Activated CD8-positive, alpha-beta memory T cell treated with anti-CD3 and anti-CD28 coated beads, Interleukin-2, amount 50 U/mL, for 24 hours (primary cell): Measurements from ENCODE around the gene OTOS.

ENCODE experiments used
- DNase-seq: peaks from one replicate; pipeline ENCODE4 v3.0.0-alpha.2; 2020; ENCODE audit errors: extremely low read depth

Gene OTOS

DNA sequence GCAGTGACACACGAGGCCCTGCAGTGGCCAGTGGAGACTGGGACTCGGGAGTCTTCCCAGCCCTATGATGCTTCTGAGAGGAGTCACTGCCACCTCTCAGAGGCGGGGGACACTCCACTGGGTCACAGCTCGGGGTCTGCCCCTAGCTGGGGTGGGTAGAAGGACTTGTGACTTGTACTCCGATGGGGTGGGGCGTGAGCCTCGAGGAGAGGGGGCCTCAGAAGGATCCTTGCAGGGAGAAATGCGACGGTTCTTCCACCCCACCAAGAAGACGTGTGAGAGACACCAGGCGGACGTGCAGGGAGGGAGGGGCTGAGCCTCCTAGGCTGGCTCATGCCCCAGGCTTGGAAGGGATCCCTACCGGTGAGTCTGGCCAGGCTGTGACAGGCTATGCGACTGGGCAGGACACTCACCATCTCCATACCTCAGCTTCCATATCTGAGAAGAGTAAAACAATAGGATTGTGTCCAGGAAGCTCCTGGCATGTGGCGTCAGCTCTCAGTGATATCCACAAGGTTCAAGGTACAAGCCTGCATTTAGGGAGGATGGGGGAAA lies 11.1 kb upstream of the OTOS start:
- DNase-seq = no peak

DNA sequence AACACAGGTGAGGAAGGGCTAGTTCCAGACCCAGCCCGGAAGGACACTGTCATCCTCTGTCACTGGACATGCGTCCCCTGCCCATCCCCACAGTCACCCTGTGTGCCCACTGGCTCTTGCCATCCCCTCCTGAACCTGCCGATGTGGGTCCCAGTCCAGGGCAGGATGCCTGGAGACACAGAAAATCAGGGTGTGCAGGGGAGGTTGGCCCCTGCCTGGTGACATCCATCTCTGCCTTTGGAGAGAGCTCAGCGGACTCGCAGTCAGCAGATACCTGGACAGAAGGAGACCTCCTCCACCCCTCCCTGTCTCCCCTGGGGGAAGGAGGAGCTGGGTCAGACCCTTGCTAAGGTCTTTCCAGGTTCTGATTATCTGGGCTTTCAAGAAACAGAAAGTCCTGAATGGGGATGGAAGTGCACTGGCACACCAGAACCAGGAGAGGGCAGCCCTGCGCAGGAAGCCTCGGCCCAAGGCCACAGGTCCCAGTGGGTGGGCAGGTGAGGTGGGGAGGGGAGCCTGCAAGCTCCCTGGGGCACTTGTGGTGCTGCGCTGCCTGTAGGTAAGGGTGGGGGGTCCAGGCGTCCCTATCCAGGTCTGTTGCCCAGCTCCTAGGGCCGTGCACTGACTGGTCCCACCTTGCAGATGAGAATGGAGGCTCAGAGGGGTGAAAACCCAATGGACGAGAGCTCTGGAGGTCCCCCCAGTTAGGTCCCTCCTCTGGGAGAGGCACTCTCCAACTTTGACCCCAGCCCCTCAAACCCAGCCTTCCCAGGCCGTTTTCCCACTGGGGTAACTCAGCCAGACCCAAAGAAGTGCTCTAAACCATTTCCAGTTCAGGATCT lies 9.7 kb upstream of the OTOS start:
- DNase-seq = no peak

DNA sequence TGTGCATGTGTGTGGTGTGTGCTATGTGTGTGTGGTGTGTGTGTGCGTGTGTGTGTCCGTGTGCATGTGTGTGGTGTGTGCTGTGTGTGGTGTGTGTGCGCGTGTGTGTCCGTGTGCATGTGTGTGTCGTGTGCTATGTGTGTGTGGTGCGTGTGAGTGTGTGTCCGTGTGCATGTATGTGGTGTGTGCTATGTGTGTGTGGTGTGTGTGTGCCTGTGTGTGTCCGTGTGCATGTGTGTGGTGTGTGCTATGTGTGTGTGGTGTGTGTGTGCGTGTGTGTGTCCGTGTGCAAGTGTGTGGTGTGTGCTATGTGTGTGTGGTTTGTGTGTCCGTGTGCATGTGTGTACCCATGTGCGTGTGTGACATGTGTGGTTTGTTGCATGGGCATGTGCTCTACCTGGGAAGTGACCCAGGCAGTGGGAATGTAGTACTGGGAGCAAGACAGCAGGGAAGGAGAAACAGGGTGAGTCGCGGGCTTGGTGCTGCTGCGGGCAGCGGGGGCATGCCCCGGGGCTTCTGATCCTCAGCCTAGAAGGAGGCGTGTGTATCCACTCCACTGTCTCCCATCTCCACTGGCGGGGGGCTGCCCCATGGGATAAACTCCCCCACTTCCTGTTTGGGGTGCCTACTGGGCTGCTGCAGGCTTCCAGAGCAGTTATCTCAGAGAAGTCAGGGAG lies 7.6 kb upstream of the OTOS start:
- no peak for DNase-seq

DNA sequence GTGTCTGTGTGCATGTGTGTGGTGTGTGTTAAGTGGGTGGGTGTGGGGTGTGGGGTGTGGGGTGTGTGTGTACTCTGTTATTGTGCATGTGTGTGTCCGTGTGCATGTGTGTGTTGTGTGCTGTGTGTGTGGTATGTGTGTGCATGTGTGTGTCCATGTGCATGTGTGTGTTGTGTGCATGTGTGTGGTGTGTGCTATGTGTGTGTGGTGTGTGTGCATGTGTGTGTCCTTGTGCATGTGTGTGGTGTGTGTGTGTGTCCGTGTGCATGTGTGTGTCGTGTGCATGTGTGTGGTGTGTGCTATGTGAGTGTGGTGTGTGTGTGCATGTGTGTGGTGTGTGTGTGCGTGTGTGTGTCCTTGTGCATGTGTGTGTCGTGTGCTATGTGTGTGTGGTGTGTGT lies 6.9 kb upstream of the OTOS start:
- DNase-seq = no peak

DNA sequence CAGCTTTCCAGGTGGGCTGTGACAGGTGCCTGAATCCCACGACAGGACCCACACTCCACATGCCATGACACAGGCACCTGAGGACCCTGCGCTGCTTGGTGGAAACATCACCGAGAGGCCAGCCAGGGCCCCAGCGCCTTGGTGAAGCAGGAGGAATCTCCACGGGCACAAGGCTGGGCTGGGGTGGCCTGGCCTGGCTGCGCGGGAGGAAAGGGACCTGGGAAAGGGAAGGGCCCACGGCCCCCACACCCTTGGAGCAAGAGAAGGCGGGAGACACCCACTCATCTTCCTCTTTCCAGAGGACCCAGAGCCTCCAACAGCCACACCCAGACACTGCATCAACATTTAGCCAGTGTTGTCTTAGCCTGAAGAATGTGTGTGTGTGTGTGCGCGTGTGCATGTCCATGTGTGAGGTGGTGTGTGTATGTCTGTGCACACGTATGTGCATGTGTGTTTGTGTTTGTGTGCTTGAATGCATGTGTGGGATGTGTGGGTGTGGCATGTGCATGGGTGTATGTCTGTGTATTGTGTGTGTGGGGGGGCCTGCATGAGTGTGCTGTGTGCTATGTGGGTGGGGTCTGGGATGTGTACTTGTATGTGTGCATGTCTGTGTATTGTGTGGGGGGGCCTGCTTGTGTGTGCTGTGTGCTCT lies 6.3 kb upstream of the OTOS start:
- DNase-seq = no peak

DNA sequence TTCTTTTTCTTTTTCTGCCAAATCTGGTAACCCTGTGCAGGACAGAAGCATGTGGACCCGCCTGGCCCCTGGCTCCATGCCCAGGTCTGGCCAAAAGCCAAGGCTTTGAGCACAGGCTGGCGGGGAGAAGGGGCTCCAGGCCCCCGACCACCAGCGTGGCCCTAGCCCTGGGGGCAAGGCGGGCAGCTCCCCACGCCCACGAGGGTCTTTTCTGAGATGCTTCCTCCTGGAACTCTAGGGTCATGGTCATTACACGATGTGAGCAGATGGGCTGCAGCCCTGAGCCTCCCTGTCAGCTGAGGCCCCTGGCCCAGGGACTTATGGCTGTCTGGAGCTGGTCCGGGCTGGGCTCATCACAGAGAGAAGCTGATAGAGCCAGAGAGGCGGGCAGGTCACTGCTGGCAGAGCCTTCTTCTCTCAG lies 5.7 kb upstream of the OTOS start:
- DNase-seq = no peak

DNA sequence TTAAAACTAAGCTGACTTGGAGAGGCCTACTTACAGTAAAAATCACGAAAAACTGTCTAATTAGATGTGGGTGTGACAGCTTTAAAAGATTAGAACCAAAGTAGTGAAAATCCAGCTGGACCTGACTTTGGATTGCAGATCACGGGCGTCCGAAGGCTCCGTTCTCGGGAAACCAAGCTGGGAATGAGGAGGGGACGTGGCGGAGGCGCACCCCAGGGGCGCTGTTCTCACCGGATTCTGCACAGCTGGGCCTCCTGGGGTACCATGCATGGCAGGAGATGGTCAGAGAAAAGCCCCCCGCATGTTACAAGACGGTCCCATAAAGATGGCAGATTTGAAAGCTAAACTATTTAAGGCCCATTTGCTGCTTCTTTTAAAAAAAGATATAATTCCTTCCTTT lies 5.0 kb upstream of the OTOS start:
- DNase-seq = no peak

DNA sequence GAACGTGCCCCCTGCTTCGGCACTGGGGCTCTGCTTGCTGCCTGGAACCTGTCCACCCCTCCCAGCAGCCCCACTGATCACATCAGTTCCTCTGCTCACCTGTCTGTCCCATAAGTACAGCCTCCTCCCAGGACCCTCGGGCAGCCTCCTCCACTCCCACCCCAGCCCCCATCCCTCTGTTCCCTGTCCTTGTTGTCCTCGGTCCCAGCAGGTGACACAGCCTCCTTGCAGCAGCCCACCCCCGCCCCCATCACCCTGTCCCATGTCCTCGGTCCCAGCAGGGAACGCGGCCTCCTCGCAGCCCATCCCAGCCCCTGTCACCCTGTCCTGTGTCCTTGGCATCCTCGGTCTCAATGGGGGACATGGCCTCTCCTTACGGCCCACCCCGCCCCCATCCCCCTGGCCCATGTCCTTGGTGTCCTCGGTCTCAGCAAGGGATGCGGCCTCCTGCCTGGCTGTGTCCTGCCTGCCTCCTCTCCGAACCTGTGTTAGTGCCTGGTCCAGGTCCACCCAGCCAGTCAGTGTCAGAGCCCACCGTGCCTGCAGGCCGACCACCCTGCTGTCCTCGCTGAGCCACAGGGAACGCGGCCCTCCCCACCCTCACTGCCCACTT lies 4.3 kb upstream of the OTOS start:
- DNase-seq = no peak

DNA sequence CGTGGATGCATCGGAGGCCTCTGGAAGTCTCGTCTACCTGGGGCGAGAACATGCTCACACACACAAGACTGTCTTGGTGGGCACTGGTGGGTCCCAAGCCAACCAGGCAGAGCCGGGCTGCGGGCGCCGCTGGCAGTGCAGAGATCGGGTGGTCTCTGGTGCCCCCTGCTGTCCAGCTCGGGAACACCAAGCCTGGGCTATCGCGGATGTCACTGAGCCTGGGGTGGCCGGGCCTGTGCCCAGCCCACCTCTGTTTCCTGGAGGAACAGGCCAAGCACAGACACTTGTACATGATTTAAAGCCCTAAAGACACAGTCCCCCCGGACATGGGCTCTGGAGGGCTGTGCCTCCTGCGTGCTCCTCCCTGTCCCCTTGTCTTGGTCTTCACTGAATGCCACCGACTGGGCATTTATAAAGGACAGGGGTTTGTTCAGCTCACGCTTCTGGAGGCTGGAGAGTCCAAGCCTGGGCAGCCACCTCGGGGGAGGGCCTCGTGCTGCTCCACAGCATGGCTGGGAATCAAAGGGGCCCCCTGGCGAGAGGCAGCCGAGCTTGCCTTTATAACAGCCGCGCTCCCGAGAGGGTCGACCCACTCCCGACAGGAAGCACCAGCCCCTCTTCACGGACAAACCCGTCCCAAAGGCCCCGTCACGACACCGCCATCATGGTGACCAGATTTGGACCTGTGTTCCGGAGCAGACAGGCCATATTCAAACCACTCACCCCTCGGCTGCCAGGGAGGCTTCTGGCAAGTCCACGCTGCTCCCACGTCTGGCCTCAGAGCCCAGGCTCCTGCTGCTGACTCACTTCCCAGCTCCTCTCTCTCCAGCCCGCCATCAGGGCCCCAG lies 3.6 kb upstream of the OTOS start:
- peak; percentile 53 for DNase-seq

DNA sequence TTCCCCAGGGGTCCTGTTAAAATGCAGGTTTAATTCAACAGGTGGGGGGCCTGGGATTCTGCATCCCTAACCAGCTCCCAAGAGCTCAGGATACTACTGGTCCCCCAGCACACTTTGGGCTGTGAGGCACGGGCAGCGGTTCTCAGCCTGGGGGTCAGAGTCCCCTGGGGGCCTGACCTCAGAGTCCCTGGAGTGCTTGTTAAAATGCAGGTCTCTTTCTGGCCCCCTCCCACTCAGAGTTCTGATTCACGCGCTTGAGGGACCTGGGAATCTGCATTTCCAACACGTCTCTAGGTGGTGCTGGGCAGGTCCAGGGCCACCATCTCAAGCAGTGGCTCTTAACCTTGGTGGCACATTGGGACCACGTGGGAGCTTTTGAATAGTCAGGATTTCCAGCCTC lies 2.8 kb upstream of the OTOS start:
- DNase-seq = no peak

DNA sequence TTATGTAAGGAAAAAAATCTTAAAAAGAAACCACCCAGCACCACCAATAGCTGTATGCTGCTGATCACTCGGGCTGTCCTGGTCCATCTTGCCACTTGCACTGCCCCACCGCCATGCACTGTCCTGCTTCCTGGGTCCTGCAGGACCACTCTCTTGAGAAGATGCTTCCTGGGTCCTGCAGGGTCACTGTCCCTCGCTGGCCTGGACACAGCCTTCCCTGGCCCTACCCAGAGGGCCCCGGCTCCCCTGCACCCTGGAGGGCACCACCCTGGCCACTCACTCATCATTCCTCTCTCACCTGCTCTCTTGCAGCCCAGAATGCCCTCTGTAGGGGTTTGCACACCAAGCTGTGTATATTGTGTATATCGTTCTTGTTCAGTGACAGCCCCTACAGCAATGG lies 2.4 kb upstream of the OTOS start:
- DNase-seq = no peak

DNA sequence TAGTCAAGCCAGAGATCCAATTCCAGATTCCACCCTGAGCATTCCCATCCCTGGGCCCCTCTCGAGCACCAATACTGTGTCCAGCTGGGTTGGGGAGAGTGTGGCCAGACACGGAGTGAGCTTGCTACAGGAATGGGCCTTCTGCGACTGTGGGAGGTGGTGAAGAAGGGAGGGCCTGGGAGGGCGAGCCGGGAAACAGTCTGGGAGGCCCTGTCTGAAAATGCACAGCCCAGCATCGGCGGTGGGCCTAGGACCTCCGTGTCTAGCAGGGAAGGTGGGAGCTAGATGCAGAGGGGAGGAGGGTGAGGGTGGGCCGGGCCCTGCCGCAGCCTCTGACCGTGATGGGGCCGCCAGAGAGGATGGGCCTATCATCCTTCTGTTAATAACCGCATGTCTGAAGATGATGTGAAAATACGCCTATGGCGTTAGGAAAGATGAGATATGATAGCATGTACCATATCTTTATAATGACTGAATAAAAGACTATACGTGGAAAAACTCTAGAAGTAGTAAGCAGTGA lies 1.9 kb upstream of the OTOS start:
- DNase-seq = no peak

DNA sequence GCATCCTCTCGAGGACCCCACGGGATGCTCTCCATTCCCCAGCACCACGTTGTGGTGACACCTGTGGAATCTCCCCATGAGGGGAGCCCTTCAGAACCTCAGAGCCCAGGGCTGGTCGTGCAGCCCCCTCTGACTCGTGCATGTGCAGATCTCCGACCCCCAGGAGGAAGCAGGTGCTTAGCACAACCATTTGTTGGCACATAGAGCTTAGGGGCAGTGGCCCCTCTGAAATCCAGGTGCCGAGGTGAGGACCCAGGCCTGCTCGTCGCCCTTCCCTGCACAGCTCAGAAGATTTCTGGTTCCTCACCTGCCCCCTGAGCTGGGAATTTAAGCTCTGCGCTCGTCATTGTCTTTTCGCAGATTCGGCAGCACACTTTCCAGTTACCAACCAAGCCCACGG lies 1.3 kb upstream of the OTOS start:
- no peak for DNase-seq

DNA sequence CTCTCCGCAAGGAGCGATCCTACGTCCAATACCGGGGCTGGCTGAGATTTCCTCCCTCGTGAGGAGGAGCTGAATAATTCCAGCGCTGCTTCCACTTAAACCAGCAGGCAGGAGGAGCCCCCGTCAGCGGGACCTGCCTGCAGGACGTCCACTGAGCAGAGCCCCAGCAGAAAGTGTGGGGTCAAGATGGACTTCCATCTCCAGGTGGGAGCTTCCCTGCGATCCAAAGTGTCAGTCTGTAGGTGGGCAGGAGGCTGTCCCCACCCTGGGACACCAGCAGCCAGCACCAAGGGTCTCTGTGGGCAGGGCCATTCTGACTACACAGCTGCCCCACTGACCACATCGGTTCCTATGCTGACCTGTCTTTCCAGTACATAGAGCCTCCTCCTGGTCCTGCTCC lies 462 bp upstream of the OTOS start:
- DNase-seq = no peak

DNA sequence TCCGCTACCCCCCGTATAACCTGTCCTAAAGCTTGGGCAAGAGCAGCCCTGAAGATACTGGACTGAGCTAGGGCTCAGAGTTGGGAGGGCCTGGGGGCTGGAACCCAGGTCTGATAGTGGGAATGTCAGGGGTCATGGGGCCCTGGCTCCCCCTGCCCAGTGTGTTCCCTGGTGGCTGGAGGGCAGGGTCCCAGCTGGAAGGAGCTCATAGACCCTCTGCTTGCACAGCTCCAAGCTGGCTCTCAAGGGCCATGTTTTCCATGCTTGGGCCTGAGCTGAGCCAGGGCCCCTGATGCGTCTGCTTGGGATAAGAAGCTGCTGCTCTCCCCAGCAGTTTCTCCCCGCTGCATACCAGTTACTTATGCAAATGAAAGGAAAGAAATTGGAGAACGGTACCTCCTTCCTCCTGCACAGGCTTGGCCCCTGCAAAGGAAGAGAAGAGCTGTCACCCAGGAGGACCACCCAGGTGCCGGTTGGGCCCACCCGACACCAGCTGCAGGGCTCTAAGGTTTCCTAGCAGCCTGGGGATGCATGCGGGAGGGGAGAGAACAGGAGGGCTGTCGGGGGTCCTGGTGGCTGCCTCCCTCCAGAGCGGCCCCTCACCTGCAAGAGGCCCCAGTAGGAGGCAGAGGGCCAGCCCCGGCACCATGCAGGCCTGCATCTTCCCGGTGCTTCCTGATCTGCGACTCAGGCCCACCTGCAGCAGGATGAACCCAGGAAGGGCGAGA lies 628 bp downstream of the OTOS start:
- no peak for DNase-seq

DNA sequence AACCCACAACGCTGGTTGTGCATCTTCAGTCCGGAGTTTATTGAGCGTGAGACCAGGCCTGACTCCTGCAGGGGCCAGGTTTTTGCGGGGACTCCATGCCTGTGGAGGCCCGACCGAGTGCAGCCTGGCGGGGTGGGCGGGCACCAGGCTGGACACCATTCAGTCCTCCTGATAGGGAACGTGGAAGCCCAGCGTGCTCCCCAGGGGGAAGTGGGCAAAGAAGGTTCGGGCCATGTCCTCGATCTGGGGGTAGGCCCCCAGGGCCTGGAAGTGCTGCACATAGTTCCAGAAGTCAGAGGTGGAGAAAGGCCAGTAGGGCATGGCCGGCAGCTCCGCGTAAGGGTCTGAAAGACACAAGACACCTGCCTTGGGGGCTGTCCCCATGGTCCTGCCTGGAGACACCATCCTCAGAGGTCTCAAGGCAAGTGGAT lies 1.4 kb downstream of the OTOS start:
- no peak for DNase-seq

DNA sequence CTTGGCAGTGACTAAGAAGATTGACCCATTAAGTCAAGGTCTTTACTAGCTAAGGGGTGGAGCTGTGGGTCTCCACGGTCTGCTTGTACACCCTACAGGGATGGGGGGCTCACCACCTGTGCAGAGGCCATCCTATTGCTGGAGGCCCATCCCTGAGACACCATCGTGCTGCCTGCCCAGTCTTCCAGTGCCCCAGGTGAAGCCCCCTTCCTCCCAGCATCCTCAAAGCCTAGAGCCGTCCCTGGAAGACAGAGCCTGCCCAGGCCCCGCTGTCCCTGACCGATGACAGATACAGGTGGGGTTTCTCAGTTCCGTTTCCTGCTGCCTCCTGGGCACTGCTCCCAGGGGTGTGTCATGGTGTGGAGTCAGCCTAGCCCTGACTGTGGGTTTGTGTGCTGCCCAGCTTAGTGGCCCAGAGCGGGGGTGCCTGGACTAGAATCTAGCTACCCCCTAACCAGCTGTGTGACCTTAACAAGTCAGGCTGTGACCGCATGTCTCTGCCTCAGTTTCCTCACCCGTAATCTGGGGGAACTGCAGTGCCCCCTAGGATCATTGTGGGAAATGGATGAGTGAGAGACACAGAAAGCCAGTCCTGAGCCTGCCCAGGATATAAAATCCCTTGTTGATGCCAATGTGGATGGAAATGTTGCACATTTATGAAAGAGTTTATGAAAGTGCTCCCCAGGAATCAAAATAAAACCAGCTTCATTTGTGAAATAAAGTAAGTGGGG lies 2.0 kb downstream of the OTOS start:
- no peak for DNase-seq

DNA sequence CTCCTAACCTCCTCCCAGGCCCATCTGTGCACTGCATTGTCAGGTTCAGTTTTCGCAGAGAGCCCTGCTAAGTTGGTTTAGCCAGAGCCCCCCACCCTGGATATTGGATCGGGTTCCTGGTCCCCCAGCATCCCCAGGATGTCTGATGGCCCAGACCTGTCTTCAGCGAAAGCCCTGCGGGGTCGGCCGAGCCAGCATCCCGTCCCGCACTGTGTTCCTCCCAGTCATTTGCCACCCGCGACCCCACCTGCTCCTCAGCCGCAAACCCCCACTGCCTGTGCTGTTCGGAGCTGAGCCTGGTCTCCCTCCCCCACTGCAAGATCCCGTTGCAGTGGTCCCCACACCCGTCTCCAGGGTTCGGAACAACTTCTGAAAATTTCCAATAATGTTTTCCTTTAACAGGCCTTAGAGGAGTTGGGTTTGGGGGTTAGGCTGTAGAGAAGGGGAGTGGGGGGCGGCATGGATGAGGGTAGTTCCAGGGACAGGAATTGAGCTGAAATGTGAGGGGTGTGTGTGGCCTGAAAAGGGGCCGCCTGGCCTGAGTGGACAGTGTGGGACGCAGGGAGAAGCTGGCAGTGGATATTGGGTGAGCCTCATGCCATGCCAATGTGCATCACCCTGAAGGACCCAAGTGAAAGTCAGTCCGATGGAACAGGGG lies 2.7 kb downstream of the OTOS start:
- DNase-seq = no peak

DNA sequence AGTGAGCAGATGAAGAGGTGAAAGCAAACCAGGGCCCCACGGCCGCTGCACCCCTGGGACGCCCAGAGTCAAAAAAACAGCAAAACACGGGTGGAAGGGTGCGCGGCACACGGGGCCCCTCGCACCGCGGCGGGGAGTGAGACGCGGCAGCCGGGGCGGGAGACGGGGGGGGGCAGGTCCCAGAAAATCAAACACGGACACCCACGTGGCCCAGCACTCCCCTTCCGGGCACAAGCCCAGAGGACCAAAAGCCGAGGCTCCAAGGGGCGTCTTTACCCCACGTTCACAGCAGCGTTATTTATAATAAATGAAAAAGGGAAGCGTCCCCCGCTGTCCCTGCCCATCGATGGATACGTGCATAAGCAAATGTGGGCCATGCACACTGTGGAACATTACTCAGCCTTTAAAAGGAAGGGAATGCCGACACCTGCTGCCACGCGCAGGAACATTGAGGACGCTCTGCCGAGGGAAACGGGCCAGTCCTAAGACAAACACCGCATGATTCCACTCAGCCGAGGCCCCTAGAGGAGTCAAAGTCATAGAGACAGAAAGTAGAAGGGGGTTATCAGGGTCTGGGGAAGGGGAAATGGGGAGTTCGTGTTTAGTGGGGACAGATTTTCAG lies 3.7 kb downstream of the OTOS start:
- no peak for DNase-seq
